Nephron progenitor cell (in vitro differentiated cells): ENCODE measurements around the gene EVX2.

ENCODE experiments used
- DNase-seq: peaks from one replicate; pipeline ENCODE4 v3.0.0; 2021
- H3K27ac Mint-ChIP-seq: 2 replicates; pipeline ENCODE4 v1.8.0; 2021; ENCODE audit warnings: mild to moderate bottlenecking, moderate library complexity, mixed read lengths
- H3K27me3 Mint-ChIP-seq: 2 replicates; pipeline ENCODE4 v1.8.0; 2021; ENCODE audit warnings: mild to moderate bottlenecking, low read depth, mixed read lengths; ENCODE audit not compliant: poor library complexity
- H3K36me3 Mint-ChIP-seq: 2 replicates; pipeline ENCODE4 v1.8.0; 2021; ENCODE audit warnings: low read depth, mixed read lengths
- H3K4me1 Mint-ChIP-seq: 2 replicates; pipeline ENCODE4 v1.8.0; 2021; ENCODE audit warnings: mixed read lengths
- H3K4me3 Mint-ChIP-seq: 2 replicates; pipeline ENCODE4 v1.8.0; 2021; ENCODE audit warnings: mild to moderate bottlenecking, moderate library complexity, mixed read lengths
- H3K9me3 Mint-ChIP-seq: 2 replicates; pipeline ENCODE4 v1.8.0; 2021; ENCODE audit warnings: mild to moderate bottlenecking, moderate library complexity, mixed read lengths
- CTCF ChIP-seq: fragments of 200-600 bp; sonication (generic); IDR thresholded peaks from 2 replicates; pipeline ENCODE4 v1.5.0; 2021; ENCODE audit warnings: antibody characterized with exemption

Gene EVX2

GRCh38 chr2:176104316-176105077, 20.7 kb upstream of the EVX2 start:
- no peak for TF ChIP-seq CTCF
- Mint-ChIP-seq H3K36me3 (no peaks in the 10 kb centered on the region), H3K4me3 (peak overlapping the region; percentile 84), H3K27ac (no peak overlapping the region), H3K9me3 (no peaks in the 10 kb centered on the region), H3K4me1 (peaks cover 53% of the 10 kb centered on the region), H3K27me3 (peaks cover 90% of the 10 kb centered on the region)
- no peak for DNase-seq

GRCh38 chr2:176103742-176104315, 20.1 kb upstream of the EVX2 start:
- Mint-ChIP-seq H3K27me3 (peaks cover 90% of the 10 kb centered on the region), H3K4me1 (peaks cover 53% of the 10 kb centered on the region), H3K27ac (no peak overlapping the region), H3K4me3 (peak overlapping the region; percentile 84), H3K9me3 (no peaks in the 10 kb centered on the region), H3K36me3 (no peaks in the 10 kb centered on the region)
- DNase-seq = no peak
- TF ChIP-seq CTCF = no peak

- peaks cover 55% of the 10 kb centered on the region for H3K4me1 Mint-ChIP-seq
- H3K36me3 Mint-ChIP-seq = no peaks in the 10 kb centered on the region
- H3K4me3 Mint-ChIP-seq = peak overlapping the region; percentile 84
- no peak overlapping the region for H3K27ac Mint-ChIP-seq
- H3K27me3 Mint-ChIP-seq = peaks cover 90% of the 10 kb centered on the region
- TF ChIP-seq CTCF = no peak
- no peaks in the 10 kb centered on the region for H3K9me3 Mint-ChIP-seq
- DNase-seq = no peak
Measured at GRCh38 chr2:176103194-176103593, 19.4 kb upstream of the EVX2 start.

GRCh38 chr2:176102309-176102866, 18.6 kb upstream of the EVX2 start:
- H3K27ac Mint-ChIP-seq = no peak overlapping the region
- no peaks in the 10 kb centered on the region for H3K36me3 Mint-ChIP-seq
- H3K27me3 Mint-ChIP-seq = peaks cover 97% of the 10 kb centered on the region
- no peak for DNase-seq
- peaks cover 62% of the 10 kb centered on the region for H3K4me1 Mint-ChIP-seq
- TF ChIP-seq CTCF = no peak
- no peaks in the 10 kb centered on the region for H3K9me3 Mint-ChIP-seq
- no peak overlapping the region for H3K4me3 Mint-ChIP-seq

- Mint-ChIP-seq H3K9me3 (no peaks in the 10 kb centered on the region), H3K36me3 (no peaks in the 10 kb centered on the region), H3K27ac (no peak overlapping the region), H3K4me1 (peaks cover 66% of the 10 kb centered on the region), H3K27me3 (peaks cover 97% of the 10 kb centered on the region), H3K4me3 (no peak overlapping the region)
- DNase-seq = no peak
- TF ChIP-seq CTCF = no peak
Measured at GRCh38 chr2:176101842-176102241, 18.1 kb upstream of the EVX2 start.
